HCT116 (cell line): Measurements from ENCODE around the gene P3H3. TPM values are rescaled to one million over a fixed set of nuclear protein-coding genes. Genes with fewer than 3 reads are reported as not detected.

Experiments used
- ATAC-seq: fragments of 200-7000 bp; cut with Tn5 transposase; 2 replicates; pipeline ENCODE4 v1.9.1; 2020; ENCODE audit warnings: mild to moderate bottlenecking, moderate library complexity
- BruUV-seq: library from RNA; stranded (reverse); fragments of 400-500 nt; replicated peaks from 2 replicates; lab custom pipeline; 2021; lab: Mats Ljungman, UMichigan
- CTCF ChIA-PET: fragments of 300-600 bp; sonication (Branson Sonifier 250); formaldehyde crosslinking; loops from one replicate; lab custom pipeline; 2021; ENCODE audit warnings: antibody characterized with exemption; lab: Charles Lee
- POLR2A ChIA-PET: fragments of 300-600, 350-600 bp; sonication (Branson Sonifier 250); formaldehyde crosslinking; loops from one replicate; lab custom pipeline; 2021; ENCODE audit warnings: antibody characterized with exemption; lab: Charles Lee
- RAD21 ChIA-PET, 2 experiments: fragments of 300-600 bp; sonication (Branson Sonifier 250); formaldehyde crosslinking; loops; one replicate each; lab custom pipeline; 2023; ENCODE audit warnings: low total read pairs in 2 of 2; ENCODE audit not compliant: uncharacterized antibody in 2 of 2, unreplicated experiment in 2 of 2, low non-redundant PET in 1 of 2; lab: Charles Lee
- DNase-seq: peaks from one replicate; pipeline ENCODE4 v3.0.0-alpha.2; 2010; ENCODE audit warnings: low read depth, low spot score
- H2AFZ ChIP-seq: fragments of 200-600 bp; shearing (Covaris generic), sonication (generic); 2 replicates; pipeline ENCODE4 v1.6.1; 2017; ENCODE audit warnings: low read depth, mixed run types, mixed read lengths, antibody characterized with exemption, low read length; ENCODE audit not compliant: poor library complexity, severe bottlenecking
- H3K27ac ChIP-seq: 2 replicates; pipeline ENCODE4 v1.5.1; 2012; ENCODE audit warnings: low read depth, low read length
- H3K27me3 ChIP-seq: fragments of 200-600 bp; sonication (generic); 2 replicates; pipeline ENCODE4 v1.6.1; 2016; ENCODE audit warnings: mixed run types, low read length, mixed read lengths; ENCODE audit not compliant: insufficient read depth
- H3K36me3 ChIP-seq, 2 experiments: fragments of 200-500 bp in 1 of 2; fragments of 200-600 bp in 1 of 2; sonication (Bioruptor generic) in 1 of 2; sonication (generic) in 1 of 2; 2 replicates each; pipeline versions ENCODE4 v1.5.1 to v1.6.1; 2014 to 2016; ENCODE audit warnings: low read length in 2 of 2, inconsistent platforms in 1 of 2, mixed read lengths in 1 of 2, mixed run types in 1 of 2; ENCODE audit not compliant: insufficient read depth in 2 of 2, control insufficient read depth in 1 of 2
- H3K4me1 ChIP-seq, 2 experiments: fragments of 200-600 bp in 1 of 2; sonication (generic) in 1 of 2; 2 replicates each; pipeline versions ENCODE4 v1.5.1 to v1.6.1; 2012 to 2017; ENCODE audit warnings: low read length in 2 of 2, inconsistent platforms in 1 of 2, mild to moderate bottlenecking in 1 of 2, mixed read lengths in 1 of 2, mixed run types in 1 of 2, moderate library complexity in 1 of 2; ENCODE audit not compliant: insufficient read depth in 2 of 2, control insufficient read depth in 1 of 2
- H3K4me2 ChIP-seq: fragments of 200-600 bp; sonication (generic); 2 replicates; pipeline ENCODE4 v1.6.1; 2017; ENCODE audit warnings: mixed run types, low read length, mixed read lengths
- H3K4me3 ChIP-seq, 2 experiments: fragments of 200-600 bp in 1 of 2; sonication (generic) in 1 of 2; replicated peaks in 1 of 2; 2 replicates each; pipeline ENCODE4 v1.5.1; 2011 to 2016; ENCODE audit warnings: low read length in 2 of 2, control low read depth in 1 of 2, low read depth in 1 of 2, mild to moderate bottlenecking in 1 of 2, mixed read lengths in 1 of 2, mixed run types in 1 of 2
- H3K79me2 ChIP-seq: fragments of 200-600 bp; sonication (generic); 2 replicates; pipeline ENCODE4 v1.6.1; 2017; ENCODE audit warnings: mild to moderate bottlenecking, mixed run types, low read length, moderate library complexity, mixed read lengths; ENCODE audit not compliant: insufficient read depth
- H3K9ac ChIP-seq: fragments of 200-600 bp; sonication (generic); 2 replicates; pipeline ENCODE4 v1.6.1; 2016; ENCODE audit warnings: low read length, mixed read lengths
- H3K9me2 ChIP-seq: fragments of 200-600 bp; sonication (generic), shearing (Covaris generic); 2 replicates; pipeline ENCODE4 v1.6.1; 2017; ENCODE audit warnings: mixed run types, mild to moderate bottlenecking, moderate library complexity; ENCODE audit not compliant: insufficient read depth
- H3K9me3 ChIP-seq, 2 experiments: fragments of 200-500 bp in 1 of 2; fragments of 200-600 bp in 1 of 2; sonication (Bioruptor generic) in 1 of 2; sonication (generic) in 1 of 2; 2 replicates each; pipeline ENCODE4 v1.6.1; 2014 to 2017; ENCODE audit warnings: low read length in 2 of 2, mixed read lengths in 2 of 2, inconsistent platforms in 1 of 2, low read depth in 1 of 2, mild to moderate bottlenecking in 1 of 2, mixed run types in 1 of 2, moderate library complexity in 1 of 2; ENCODE audit not compliant: control insufficient read depth in 1 of 2, insufficient read depth in 1 of 2
- H4K20me1 ChIP-seq: fragments of 200-600 bp; sonication (generic), shearing (Covaris generic); 2 replicates; pipeline ENCODE4 v1.6.1; 2017; ENCODE audit warnings: mixed run types, mild to moderate bottlenecking, moderate library complexity; ENCODE audit not compliant: insufficient read depth
- ATF3 ChIP-seq: IDR thresholded peaks from 2 replicates; pipeline ENCODE4 v1.6.1; 2012
- CBX3 ChIP-seq: IDR thresholded peaks from 2 replicates; pipeline ENCODE4 v1.6.1; 2012; ENCODE audit warnings: low read depth
- CTCF ChIP-seq, 3 experiments: fragments of 200-600 bp in 1 of 3; sonication (generic) in 1 of 3; IDR thresholded peaks in 2 of 3; conservative IDR thresholded peaks in 1 of 3; 2 replicates each; pipeline ENCODE4 v1.5.1; 2012 to 2017; ENCODE audit warnings: low read depth in 2 of 3, low read length in 2 of 3, antibody characterized with exemption in 1 of 3, borderline replicate concordance in 1 of 3, control low read depth in 1 of 3, mild to moderate bottlenecking in 1 of 3, mixed read lengths in 1 of 3, mixed run types in 1 of 3, moderate library complexity in 1 of 3; ENCODE audit not compliant: insufficient read depth in 1 of 3
- EGR1 ChIP-seq: IDR thresholded peaks from 2 replicates; pipeline ENCODE4 v1.6.1; 2012; ENCODE audit warnings: low read depth
- FOSL1 ChIP-seq: IDR thresholded peaks from 2 replicates; pipeline ENCODE4 v1.6.1; 2012; ENCODE audit warnings: low read depth
- MAX ChIP-seq: IDR thresholded peaks from 2 replicates; pipeline ENCODE4 v1.6.1; 2012
- RAD21 ChIP-seq: IDR thresholded peaks from 2 replicates; pipeline ENCODE4 v1.6.1; 2012; ENCODE audit warnings: low read depth, mild to moderate bottlenecking
- REST ChIP-seq: IDR thresholded peaks from 2 replicates; pipeline ENCODE4 v1.6.1; 2012; ENCODE audit warnings: low read depth
- SIN3A ChIP-seq: IDR thresholded peaks from 2 replicates; pipeline ENCODE4 v1.6.1; 2012; ENCODE audit warnings: low read depth
- SRF ChIP-seq: IDR thresholded peaks from 2 replicates; pipeline ENCODE4 v1.6.1; 2012; ENCODE audit warnings: low read depth
- ZBTB33 ChIP-seq: IDR thresholded peaks from 2 replicates; pipeline ENCODE4 v1.6.1; 2011; ENCODE audit warnings: mild to moderate bottlenecking, low read length, moderate library complexity; ENCODE audit not compliant: insufficient replicate concordance; ENCODE audit errors: extremely low read depth
- ZFX ChIP-seq: fragments of 450-650 bp; IDR thresholded peaks from 2 replicates; pipeline ENCODE4 v1.6.1; 2017
- intact Hi-C: fragments of 100-400 bp; cut with micrococcal nuclease; formaldehyde crosslinking; loops from 2 replicates; pipeline ENCODE4 v1.10.0; 2022
- total RNA-seq: library from RNA; stranded (reverse); gene quantifications from one replicate; pipeline ENCODE4 v1.2.1, GENCODE V29; 2021; ENCODE audit not compliant: unreplicated experiment

The P3H3 gene
- total RNA-seq, 1 experiment from 2014 or later, result 32.2 TPM

- Histone ChIP-seq H3K79me2 (no peaks in the 10 kb centered on the region), H2AFZ (no peak overlapping the region), H3K27ac (no peak overlapping the region), H3K27me3 (no peaks in the 10 kb centered on the region), H3K4me1 (peaks cover 11 to 26% of the 10 kb centered on the region in 2 experiments; a peak in 3 of 4 replicates)
- no peak for DNase-seq
- TF ChIP-seq ATF3 (no peak), CTCF (IDR thresholded peaks at IDR 0.05 in 2 of 3, conservative IDR thresholded peaks at IDR 0.05 in 1 of 3; ENCODE audit: borderline replicate concordance in 1 of 3, insufficient read depth in 1 of 3, low read depth in 2 of 3, low read length in 2 of 3) (no peak), ZBTB33 (no peak), FOSL1 (no peak), CBX3 (no peak), SIN3A (no peak), EGR1 (no peak), ZFX (no peak), SRF (no peak), MAX (no peak), REST (no peak), RAD21 (no peak)
- TF ChIP-seq, all 23 proteins: peak for 0
- H3K36me3 ChIP-seq, result no peaks in the 10 kb centered on the region
- no peak overlapping the region for H3K9ac ChIP-seq
- ATAC-seq, result no peak
- ChIA-PET CTCF (interaction anchor here (0.9 to 2.5 kb wide), 2 partner anchors 14 to 27 kb away, joined by 3 to 16 read pairs; partner anchors contain the start of genes MLF2 and PTMS), RAD21 (no interaction called here), POLR2A (interaction anchor here (0.6 to 1.6 kb wide), 2 partner anchors 14 to 40 kb away, joined by 3 to 8 read pairs; partner anchors contain the start of gene PTMS)
- H4K20me1 ChIP-seq, result no peaks in the 10 kb centered on the region
- no peaks in the 10 kb centered on the region for H3K9me2 ChIP-seq
- H3K4me2 ChIP-seq, result no peak overlapping the region
- H3K9me3 ChIP-seq, result no peaks in the 10 kb centered on the region
- intact Hi-C loops, result no loop called here
- H3K4me3 ChIP-seq, result no peak overlapping the region
- no TSS peak for BruUV-seq
Observed at GRCh38 chr12:6780573-6780972, 47.6 kb upstream of the P3H3 start.
